ENCODE data around the gene SLC4A5.
A peak's percentile ranks its signal among the peaks of the same experiment; 100 is the strongest.
"Not testable (repeated sequence)": the region's sequence is repeated elsewhere in the genome, so short reads cannot be mapped to it uniquely, and the experiment has no call there.

The SLC4A5 gene

DNA sequence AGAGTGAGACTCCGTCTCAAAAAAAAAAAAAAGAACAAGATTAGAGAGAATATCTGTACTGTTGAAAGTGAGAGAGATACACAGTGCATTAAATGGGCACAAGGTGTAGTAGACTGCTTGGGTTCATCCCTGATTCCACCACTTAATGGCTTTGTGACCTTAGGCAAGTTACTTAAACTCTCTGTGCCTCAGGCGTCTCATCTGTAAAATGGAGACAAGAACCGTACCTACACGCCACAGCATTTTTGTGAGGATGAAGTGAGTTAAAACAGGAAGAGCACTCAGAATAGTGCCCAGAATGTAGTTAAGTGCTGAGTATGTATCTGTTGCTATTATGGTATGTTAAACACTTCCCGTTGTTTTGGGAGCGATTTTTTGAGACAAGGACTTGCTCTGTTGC lies 80.5 kb downstream of the SLC4A5 start:
- DNase-seq, result no peak

DNA sequence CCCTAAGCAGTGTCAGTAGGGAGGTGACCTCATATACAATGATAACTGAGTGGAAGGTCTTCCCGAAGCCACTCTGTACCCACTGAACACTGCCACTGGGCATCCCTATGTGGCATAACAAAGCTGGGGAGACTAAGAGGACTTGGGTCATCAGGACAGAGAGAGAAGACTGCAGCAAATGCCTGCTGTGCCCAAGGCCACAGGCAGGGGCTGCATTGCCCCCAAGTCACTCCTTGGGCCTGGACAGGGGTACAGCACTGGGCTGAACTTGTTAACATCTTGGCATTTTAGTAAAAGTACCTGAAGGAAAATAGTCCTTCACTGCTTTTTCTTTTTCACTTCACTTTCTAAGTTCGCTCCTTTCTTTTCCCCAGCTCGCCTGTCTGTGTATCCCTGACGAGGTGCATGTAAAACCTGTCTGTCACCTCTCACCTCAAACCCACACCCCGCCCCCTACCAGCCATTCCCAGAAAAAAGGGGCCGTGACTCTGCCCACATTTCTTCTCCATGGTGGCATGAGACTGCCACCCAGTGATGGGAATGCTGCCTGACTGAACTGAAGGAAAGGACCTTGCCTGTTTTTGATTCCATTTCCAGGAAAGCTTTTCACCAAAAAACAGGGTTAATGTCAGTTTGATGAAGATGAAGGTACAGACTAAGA lies 81.9 kb downstream of the SLC4A5 start:
- no peak for DNase-seq

DNA sequence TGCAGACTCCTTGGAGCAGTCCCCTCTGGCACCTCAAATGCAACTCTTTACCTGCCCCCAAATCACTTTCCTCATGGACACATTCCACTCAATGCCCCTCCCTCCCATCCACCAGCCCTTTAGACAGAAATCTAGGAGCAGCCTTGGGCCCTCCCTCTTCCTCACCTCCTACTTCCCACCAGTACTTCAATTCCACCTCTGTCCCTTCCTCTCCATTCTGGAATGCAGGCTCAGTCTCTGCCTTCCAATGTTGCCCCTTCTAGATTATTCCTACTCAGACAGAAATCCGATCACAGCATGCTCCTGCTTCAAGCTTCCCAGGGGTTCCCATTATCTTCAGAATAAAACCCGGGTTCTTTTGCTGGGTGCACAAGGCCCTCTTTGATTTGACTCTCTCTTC lies 82.7 kb downstream of the SLC4A5 start:
- DNase-seq, result no peak

DNA sequence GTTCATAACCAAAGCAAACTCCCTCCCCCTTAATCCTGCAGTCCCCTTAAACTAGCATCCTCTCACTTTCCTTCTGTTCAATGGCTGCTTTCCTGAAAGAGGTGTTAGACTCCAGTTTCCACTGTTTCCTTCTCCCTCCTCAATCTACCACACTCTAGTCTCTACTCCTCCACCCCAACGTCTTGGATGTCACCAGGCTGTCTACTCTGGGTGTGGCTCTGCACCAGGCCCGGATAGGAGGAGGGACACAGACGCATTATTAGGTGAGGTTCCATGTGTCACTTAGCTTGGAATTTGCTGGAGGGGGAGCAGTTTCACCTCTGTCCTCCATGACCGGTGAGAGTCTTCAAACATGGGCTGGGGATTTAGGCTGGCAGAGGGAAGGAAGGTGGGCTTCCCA lies 83.5 kb downstream of the SLC4A5 start:
- DNase-seq, result no peak

DNA sequence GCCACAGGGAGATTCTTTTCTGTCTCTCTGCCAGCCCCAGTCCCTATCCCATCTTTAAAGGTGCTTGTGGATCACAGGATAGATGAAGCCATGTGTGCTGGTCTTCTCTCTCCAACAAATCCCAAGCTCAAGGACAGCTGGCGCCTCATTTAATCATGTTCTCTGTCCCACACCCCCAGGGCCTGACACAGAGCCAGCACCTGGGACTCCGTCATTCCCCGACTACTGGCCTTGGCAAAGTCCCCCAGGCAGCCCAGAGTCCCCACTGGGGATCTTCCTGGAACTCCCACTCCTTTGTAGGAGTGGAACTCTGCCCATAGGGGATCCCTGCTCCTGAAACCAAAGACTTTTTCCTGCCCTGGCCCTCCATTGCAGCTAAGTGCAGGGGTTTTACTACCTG lies 84.0 kb downstream of the SLC4A5 start:
- DNase-seq, result no peak

DNA sequence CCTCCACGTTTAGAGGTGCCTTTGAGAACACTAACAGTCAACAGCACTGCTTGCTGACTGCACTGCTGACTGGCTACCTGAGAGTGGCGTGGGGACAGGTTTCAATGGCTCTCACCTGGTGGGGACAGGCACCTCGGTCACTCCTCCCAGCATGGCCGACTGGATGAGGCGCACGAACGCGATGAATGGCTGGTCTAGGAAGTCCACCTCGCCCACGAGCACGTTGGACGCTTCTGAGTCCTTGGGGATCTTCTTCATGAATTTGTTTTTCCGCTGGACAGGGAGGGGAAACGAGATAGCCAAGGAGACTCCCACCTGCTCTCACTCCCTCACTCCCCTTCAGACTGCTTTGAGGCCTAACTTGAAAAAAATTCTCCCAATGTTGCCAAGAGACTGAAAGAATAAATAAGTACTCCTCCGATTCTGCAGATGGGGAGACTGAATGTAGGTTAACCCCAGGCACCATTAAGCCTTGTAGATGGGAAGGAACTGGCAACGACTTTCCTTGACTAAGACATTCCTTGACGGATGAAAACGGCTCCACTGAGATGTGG lies 87.5 kb downstream of the SLC4A5 start:
- no peak for DNase-seq

DNA sequence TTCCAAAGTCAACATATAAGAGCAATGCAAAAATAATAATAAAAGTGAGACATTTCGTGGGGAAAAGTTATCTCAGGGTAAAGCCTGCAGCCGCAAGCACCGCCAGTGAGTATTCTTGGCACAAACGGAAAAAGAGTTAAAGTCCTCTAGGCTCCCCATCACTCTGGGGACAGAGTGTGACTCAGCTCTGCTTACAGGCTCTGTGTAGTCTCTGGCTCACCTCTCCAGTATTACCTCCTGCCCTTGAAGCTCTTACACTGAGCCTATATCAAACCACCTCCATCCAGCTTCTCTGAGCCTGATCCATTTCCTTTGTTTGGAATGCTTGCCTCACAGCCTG lies 89.3 kb downstream of the SLC4A5 start:
- no peak for DNase-seq

DNA sequence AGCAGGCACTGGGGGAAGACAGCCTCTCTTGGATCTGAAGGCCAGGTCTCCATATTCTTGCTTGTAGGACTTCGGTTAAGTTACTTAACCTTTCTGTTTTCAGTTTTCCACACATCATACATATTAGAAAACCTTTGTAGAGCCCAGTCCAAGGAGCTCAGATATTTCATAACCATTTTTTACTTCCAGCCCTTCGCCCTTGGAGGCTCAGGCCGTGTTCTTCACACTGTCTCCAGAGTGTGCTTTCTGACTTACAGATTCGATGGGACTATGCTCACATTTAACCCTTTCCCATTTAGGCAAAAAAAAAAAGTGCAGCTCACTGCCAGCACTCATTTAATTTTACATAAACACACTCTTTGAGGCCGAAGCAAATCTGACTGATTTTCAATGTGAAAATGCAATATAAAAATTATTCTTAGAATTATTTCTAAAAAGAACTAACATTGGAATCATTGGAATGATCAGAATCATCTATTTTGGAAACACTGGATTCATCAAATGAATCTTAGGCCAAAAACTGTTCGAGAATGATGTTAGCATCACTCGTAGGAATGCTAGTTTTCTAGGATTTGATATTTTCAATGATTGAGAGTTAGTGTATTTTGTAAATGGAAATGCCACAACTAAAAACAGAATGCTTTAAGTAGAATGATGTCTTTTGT lies 89.8 kb downstream of the SLC4A5 start:
- no peak for DNase-seq

DNA sequence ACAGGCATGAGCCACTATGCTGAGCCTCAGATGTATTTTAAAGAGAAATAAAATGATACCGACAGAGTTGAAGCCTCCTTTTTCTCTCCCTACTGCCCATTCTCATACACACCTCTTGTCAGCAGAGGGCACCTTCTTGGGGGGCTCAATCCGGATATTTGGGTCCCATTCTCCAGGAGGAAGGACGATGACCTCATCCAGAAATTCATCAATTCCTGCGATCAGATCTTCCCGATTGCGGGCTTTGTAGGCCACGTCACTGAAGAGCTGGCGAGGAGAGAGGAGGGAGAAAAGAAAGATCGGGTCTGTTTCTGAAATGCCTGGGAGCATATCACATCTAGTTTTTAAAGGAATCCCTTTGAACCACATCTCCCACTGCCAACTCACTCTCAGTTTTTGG lies 90.4 kb downstream of the SLC4A5 start:
- no peak for DNase-seq

DNA sequence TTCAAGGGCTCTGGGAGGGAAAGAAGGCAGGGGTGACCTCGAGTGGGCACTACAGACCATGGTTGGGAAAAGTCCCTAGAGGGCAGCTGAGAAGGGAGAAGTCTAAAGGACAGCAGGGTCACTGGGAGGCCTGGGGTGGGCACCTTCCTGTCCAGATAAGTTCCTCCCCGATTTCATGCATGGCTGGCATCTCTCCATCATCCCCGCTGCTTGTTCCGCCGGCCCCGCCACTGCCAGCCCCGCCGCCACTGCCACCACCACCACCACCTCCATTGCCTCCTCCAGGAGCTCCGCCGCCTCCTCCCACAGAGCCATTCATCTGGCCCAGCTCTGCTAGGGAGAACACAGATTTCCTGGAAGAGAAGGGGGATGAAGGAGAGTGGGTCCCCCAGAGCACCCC lies 91.2 kb downstream of the SLC4A5 start:
- no peak for DNase-seq

DNA sequence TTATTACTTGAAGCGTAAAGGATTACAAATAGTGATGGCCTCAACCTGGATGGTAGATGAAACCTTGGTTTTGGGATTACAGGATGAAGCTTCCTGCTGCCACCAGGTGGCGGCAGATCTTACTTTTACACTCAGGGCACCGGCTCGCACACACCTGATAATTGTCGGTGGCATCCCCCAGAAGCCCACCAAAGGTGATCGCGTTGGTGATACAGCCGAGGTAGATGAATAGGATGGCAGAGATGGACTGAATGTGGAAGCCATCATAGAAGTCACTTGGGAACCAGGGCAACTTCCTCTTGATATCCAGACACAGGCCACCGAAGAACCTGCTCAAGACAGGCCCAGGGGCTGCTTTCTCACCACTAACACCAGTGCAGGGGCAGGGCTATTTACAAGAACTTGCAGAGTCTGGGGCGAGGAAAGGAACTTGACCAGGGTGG lies 93.0 kb downstream of the SLC4A5 start:
- DNase-seq, result peak; percentile 2 to 39

DNA sequence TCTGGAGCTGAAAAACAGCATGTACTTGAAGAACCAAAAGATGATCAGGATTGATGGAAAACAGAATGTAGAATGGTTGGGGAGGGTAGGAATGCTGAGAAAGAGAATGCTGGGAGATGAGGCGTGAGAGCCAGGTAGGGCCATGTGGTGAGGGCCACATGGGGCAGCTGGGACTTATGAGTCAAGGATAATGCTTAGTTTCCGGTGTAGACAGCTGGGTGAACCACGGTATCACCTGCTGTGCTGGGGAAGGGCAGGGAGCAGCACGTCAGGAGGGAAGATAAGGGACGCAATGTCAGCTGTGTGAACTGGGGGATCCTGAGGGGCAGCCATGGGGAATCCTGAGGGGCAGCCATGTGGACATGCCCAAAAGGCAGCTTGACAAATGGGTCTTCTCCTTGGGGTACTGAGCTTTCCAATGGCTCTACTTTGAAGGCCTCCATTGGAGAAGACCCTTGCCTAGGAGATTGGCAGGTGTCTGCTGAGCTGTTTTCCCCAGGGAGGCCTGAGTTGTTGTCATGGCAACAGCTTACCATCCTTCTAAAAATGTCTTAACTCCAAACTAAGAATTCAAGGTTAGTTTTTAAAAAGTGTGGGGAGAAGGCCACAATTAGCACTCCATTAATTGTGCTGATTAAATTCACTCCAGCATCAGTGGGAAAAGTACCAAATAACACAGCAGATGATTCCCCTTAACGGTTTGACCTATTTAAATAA lies 93.7 kb downstream of the SLC4A5 start:
- no peak for DNase-seq

DNA sequence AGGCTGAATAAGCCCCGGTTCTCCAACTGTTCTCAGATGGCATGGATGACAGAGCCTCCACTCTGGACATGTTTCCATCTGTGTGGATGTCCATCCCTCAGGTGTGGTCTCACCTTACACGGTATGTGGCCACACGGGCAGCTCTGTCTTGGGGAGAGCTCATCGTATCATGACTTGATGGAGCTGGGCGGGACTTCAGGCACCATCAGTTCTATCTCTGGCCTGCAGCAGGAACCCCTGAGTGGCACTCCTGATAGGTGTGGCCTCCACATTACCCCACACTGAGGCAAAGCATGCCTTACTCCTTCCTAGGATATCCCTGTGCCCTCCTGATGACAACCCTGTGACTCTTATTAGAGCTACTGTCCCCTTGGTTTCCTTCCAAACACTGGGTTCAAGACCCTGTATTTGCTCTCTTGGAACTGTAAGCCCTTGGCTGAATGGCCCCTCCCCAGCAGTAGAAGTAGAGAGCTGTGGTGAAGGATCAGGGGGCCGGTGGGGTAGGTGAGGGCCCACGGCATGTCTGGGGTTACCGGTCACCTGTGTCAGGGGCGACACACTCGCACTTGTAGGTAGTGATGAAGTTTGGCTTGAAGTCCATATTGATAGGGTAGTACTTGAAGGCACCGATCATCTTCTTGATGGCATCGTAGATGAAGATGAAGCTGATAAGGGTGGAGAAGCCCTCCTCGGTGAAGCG lies 96.6 kb downstream of the SLC4A5 start:
- DNase-seq, result no peak

DNA sequence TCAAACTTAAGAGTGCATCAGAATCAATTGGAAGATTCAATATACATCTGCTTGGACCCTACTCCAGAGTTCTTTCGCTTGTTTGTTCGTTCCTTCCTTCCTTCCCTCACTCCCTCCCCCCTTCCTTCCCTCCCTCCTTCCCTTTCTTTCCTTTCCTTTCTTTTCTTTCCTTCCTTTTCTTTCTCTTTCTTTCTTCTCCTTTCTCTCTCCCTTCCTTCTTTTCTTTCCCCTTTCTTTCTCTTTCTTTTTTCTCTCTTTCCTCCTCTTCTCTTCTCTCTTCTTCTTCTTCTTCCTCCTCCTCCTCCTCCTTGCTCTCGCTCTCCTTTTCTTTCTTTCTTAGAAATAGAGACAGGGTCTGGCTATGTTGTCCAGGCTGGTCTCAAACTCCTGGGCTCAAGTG lies 98.9 kb downstream of the SLC4A5 start:
- DNase-seq, result no peak

DNA sequence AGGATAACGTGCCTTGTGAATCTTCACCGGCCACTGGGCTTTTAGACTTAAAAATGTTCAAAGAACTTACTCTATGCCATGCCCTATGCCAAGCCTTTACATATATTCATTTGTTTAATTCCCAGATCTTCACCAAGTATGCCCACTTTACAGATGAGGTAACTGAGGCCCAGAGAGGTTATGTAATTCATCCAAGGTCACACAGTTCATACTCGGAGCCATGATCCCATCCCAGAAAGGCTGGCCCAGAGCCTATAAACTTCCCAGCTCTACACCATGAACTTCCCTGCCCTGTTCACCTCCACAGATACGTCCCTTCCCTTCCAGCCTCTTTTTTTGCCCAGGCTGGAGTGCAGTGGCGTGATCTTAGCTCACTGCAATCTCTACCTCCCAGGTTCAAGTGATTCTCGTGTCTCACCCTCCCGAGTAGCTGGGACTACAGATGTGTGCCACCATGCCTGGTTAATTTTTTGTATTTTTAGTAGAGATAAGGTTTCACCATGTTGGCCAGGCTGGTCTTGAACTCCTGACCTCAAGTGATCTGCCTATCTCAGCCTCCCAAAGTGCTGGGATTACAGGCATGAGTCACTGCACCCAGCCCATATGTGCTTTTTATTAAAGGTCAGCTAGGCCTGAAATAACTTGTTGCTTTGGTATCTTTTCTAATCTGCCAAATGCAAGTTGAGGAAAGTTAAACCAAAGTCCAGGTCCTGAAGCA lies 100.7 kb downstream of the SLC4A5 start:
- no peak for DNase-seq

DNA sequence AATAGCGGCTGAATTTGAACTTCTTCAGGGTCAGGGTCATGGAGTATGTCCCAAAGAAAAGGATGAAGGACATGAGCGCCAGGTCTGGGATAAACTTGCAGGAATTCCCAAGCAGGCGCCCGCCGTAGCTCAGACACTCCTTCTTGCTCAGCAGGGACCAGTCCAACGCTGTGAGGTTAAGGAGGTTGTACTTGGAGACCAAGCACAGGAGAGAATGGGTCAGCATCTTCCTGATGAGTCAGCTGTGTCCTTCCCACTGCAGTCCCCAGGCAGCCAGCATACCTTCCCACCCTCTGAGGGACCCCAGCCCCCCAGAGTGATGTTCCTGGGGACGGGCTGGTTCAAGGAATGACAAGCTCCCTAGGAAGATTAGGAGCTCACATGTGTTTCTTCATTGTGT lies 103.9 kb downstream of the SLC4A5 start:
- no peak for DNase-seq

DNA sequence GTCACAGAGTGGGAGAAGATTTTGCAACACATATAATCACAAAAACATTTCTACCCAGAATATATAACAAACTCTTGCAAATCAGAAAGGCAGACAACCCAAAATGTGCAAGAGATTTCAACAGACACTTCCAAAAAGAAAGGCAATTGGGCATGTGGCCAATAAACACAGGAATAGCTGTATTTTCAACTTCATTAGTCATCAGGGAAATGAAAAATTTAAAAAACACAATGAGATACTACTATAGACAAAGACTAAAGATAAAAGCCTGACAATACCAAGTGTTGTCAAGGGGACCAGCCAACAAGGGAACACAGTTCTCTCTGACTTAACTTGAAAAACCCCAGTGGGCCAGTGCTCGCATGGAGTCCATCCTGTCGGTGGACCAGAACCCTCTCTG lies 104.3 kb downstream of the SLC4A5 start:
- DNase-seq, result no peak

DNA sequence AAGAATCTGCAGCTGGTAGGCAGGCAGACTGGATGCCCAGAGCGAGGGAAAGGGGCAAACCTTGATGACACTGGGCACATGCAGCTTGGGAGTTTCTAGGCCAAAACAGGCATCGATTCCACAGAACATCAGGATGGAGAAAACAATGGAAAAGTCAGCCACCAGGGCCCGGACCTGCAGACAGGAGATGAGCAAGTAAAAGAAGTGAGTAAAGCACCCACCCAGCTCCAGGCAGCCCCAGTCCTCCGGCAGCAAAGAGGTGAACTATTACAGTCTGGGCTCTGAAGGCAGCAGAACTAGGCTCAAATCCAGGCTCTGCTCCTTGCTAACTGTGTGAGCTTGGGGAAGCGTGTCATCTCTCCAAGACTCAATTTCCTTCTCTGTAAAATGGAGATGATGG lies 108.2 kb downstream of the SLC4A5 start:
- DNase-seq, result no peak

DNA sequence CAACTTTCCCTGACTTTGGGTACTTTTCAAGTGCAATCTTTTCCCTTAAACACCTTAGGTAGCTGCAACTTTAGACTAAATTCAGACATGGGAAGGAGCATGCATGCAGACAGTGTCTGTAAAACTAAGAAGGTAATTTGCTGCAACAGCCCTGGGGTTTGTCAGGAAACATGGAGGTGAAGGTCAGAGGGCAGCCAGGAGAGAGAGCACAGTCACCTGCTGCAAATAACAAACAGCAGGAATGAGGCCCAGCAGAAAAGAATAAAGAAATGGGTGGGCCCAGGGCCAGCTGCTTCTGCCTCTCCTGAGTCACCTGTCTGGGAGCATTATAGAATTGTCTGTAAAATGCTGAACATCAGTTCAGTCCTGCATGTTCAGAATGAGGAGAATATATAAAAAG lies 109.6 kb downstream of the SLC4A5 start:
- DNase-seq, result no peak

DNA sequence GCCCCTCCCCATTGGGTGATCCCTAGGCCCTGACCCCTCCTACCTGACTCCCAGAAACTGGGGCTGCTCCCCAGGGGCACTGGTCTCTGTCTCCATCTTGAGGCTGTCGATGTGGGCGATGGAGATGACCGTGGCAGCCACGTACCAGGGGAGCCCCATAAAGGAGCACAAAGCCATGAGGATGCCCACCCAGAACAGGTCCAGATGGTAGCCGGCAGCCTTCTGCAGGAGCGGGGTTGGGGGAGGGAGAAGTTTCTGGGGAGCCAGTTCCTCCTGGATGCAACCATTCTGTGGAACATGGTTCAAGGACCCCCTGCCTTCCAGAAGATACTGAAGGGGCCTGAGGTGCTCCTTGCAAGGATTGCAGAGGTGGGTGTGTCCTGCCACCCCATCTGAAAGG lies 110.8 kb downstream of the SLC4A5 start:
- no peak for DNase-seq

DNA sequence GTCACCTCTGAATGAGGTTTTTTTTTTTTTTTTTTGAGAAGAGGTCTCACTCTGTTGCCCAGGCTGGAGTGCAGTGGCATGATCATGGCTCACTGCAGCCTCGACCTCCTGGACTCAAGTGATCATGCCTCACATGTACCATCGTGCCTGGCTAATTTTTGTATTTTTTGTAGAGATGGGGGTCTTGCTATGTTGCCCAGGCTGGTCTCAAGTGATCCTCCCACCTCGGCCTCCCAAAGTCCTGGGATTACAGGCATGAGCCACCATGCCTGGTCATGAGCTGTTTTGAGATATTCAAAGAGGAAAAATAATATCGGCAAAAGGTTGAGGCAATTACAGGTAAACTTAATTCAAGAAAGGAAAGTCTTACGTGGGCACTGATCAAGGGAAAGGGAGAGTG lies 113.4 kb downstream of the SLC4A5 start:
- DNase-seq, result not testable (repeated sequence)

DNA sequence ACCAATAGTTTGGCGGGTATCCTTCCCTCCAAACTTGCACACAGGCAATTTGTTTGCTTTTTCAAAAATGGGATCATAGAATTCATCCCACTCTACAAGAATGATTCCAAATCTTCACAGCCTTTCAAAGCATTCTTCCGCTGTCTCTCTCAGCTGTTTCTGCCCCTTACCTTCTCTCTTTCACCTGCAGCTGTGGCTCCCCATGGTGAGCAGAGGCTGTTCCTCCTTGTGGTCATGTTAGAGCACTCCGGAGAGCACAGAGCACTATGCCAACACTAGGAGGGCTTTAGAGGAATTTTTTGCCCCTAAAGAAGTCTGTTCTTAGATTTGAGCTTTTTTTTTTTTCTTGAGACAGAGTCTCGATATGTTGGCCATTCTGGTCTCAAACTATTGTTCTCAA lies 114.4 kb downstream of the SLC4A5 start:
- DNase-seq, result no peak

DNA sequence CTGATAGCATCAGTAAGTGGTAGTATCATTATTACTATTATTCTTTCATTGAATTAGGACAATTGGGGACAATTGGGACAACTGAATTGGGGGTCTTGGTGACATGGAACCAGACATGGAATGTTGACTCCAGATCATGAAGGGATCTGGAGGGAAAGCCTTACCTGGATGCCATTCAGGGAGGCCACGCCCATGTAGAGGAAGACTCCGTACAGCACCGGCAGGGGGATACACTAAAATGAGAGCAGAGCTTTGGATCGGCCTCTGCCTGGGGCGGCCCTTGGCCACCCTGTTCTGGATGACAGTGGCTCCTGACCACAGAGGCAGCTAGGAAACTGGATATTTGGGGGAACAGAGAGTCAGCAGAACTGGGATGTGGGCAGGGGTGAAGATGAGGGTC lies 115.6 kb downstream of the SLC4A5 start:
- DNase-seq, result no peak
